ENCODE results near the gene KIR2DL3.

DNA sequence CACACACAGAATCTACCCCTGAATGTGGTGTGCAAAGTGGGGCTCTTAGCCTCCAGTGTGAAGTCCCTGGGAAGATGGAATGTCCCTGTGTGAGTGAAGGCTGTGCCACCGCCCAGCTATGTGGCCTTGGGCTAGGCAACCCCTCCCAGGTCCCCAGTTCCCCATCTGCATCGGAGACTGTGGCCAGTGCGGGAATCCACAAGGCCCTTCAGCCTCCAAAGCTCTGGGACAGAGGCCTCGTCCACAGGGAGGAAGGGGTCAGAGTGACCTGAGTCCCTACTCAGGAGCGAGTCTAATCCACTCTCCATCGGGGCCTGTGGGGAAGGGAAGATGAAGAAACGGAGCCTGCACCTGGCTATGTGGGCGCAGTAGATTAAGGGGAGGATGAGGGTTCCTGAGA, 33.4 kb upstream of the KIR2DL3 start:
- TF ChIP-seq SUZ12 (IDR thresholded peaks at IDR 0.05; ENCODE audit: extremely low read depth, insufficient read depth, insufficient read length) (no peak), YY1 (IDR thresholded peaks at IDR 0.05; ENCODE audit: insufficient read depth, insufficient read length) (no peak), ZNF274 (IDR thresholded peaks at IDR 0.05; ENCODE audit: low read depth, low read length) (no peak)
